Measurements from ENCODE around the gene PDZK1IP1.

- TF ChIP-seq, protein P1, sequence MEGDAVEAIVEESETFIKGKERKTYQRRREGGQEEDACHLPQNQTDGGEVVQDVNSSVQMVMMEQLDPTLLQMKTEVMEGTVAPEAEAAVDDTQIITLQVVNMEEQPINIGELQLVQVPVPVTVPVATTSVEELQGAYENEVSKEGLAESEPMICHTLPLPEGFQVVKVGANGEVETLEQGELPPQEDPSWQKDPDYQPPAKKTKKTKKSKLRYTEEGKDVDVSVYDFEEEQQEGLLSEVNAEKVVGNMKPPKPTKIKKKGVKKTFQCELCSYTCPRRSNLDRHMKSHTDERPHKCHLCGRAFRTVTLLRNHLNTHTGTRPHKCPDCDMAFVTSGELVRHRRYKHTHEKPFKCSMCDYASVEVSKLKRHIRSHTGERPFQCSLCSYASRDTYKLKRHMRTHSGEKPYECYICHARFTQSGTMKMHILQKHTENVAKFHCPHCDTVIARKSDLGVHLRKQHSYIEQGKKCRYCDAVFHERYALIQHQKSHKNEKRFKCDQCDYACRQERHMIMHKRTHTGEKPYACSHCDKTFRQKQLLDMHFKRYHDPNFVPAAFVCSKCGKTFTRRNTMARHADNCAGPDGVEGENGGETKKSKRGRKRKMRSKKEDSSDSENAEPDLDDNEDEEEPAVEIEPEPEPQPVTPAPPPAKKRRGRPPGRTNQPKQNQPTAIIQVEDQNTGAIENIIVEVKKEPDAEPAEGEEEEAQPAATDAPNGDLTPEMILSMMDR (IDR thresholded peaks at IDR 0.05) = no peak
- no peak for TF ChIP-seq ZFX (IDR thresholded peaks at IDR 0.05; ENCODE audit: borderline replicate concordance)
These were observed 11.8 kb downstream of the PDZK1IP1 start for GRCh38 chr1:47178020-47178419.

Measured in 22Rv1 (cell line).